SU-DHL-6 (cell line): Measurements from ENCODE around the gene CEP295NL.

Experiments used
- H2AFZ ChIP-seq: fragments of 200-600 bp; sonication (generic); 2 replicates; pipeline ENCODE4 v1.6.1; 2014; ENCODE audit warnings: low read depth, mild to moderate bottlenecking, moderate library complexity, mixed read lengths, antibody characterized with exemption, low read length; ENCODE audit not compliant: severe bottlenecking
- H3F3A ChIP-seq: fragments of 200-600 bp; shearing (Covaris generic); 2 replicates; pipeline ENCODE4 v1.6.0; 2016; ENCODE audit warnings: antibody characterized with exemption, mild to moderate bottlenecking; ENCODE audit not compliant: insufficient read depth
- H3K27ac ChIP-seq: fragments of 200-600 bp; sonication (generic); 2 replicates; pipeline ENCODE4 v1.5.1; 2016; ENCODE audit warnings: low read depth, mild to moderate bottlenecking, low read length, moderate library complexity, mixed read lengths
- H3K27me3 ChIP-seq: fragments of 200-600 bp; sonication (generic), shearing (Covaris generic); 2 replicates; pipeline ENCODE4 v1.6.0; 2014; ENCODE audit warnings: mild to moderate bottlenecking, low read length
- H3K36me3 ChIP-seq: fragments of 200-600 bp; sonication (generic); 2 replicates; pipeline ENCODE4 v1.6.1; 2014; ENCODE audit warnings: mild to moderate bottlenecking, low read length, mixed read lengths
- H3K4me2 ChIP-seq: fragments of 300-600, 200-600 bp; shearing (Covaris generic), sonication (generic); 2 replicates; pipeline ENCODE4 v1.6.0; 2014; ENCODE audit warnings: low read length, low read depth, mild to moderate bottlenecking; ENCODE audit not compliant: poor library complexity, severe bottlenecking
- H3K4me3 ChIP-seq: fragments of 200-600 bp; sonication (generic); 2 replicates; pipeline ENCODE4 v1.5.1; 2014; ENCODE audit warnings: antibody characterized with exemption, low read length, mild to moderate bottlenecking, mixed read lengths; ENCODE audit not compliant: insufficient read depth, poor library complexity, severe bottlenecking
- H3K79me2 ChIP-seq: fragments of 200-600 bp; sonication (generic); 2 replicates; pipeline ENCODE4 v1.6.1; 2014; ENCODE audit warnings: mild to moderate bottlenecking, low read length, moderate library complexity; ENCODE audit not compliant: insufficient read depth
- H3K9ac ChIP-seq: fragments of 200-600 bp; sonication (generic); 2 replicates; pipeline ENCODE4 v1.7.0; 2014; ENCODE audit warnings: mild to moderate bottlenecking, low read length
- H3K9me2 ChIP-seq: fragments of 200-600 bp; sonication (generic); replicated peaks from 2 replicates; pipeline ENCODE4 v1.6.1; 2014; ENCODE audit warnings: low read length; ENCODE audit not compliant: insufficient read depth
- H3K9me3 ChIP-seq: fragments of 200-600 bp; sonication (generic); 2 replicates; pipeline ENCODE4 v1.6.1; 2014; ENCODE audit warnings: low read length, mixed read lengths; ENCODE audit not compliant: insufficient read depth
- H4K20me1 ChIP-seq: fragments of 200-600 bp; sonication (generic); 2 replicates; pipeline ENCODE4 v1.6.1; 2014; ENCODE audit warnings: low read depth, mild to moderate bottlenecking, antibody characterized with exemption, low read length, moderate library complexity, mixed read lengths
- CTCF ChIP-seq: fragments of 200-600 bp; sonication (generic); IDR thresholded peaks from one replicate; pipeline ENCODE4 v1.5.1; 2017; ENCODE audit warnings: antibody characterized with exemption, mild to moderate bottlenecking, low read length, moderate library complexity; ENCODE audit not compliant: insufficient read depth, poor library complexity, severe bottlenecking
- EZH2phosphoT487 ChIP-seq: fragments of 200-600 bp; sonication (generic), shearing (Covaris generic); conservative IDR thresholded peaks from 2 replicates; pipeline ENCODE4 v1.6.1; 2018; ENCODE audit warnings: mild to moderate bottlenecking, antibody characterized with exemption, low read length, moderate library complexity, mixed read lengths

The CEP295NL gene

GRCh38 chr17:78924481-78925151, 21.6 kb upstream of the CEP295NL start:
- H3K4me3 ChIP-seq: no peak overlapping the region
- no peak for TF ChIP-seq EZH2phosphoT487
- TF ChIP-seq CTCF: no peak

GRCh38 chr17:78923660-78924453, 20.9 kb upstream of the CEP295NL start:
- H3F3A ChIP-seq: no peaks in the 10 kb centered on the region
- H4K20me1 ChIP-seq: no peaks in the 10 kb centered on the region
- no peaks in the 10 kb centered on the region for H3K9me3 ChIP-seq
- H3K4me2 ChIP-seq: no peak overlapping the region
- no peaks in the 10 kb centered on the region for H3K9me2 ChIP-seq
- no peak overlapping the region for H3K9ac ChIP-seq
- H3K36me3 ChIP-seq: no peaks in the 10 kb centered on the region
- TF ChIP-seq CTCF (no peak), EZH2phosphoT487 (no peak)
- H3K4me3 ChIP-seq: no peak overlapping the region
- no peaks in the 10 kb centered on the region for H3K79me2 ChIP-seq
- no peak overlapping the region for H3K27ac ChIP-seq
- no peaks in the 10 kb centered on the region for H3K27me3 ChIP-seq
- no peak overlapping the region for H2AFZ ChIP-seq

More at GRCh38 chr17:78924481-78925151, 21.6 kb upstream of the CEP295NL start:
- Histone ChIP-seq H3K36me3 (no peaks in the 10 kb centered on the region), H3K79me2 (no peaks in the 10 kb centered on the region), H3K27ac (no peak overlapping the region), H3K4me2 (no peak overlapping the region), H3K9ac (no peak overlapping the region), H3F3A (no peaks in the 10 kb centered on the region), H3K9me3 (no peaks in the 10 kb centered on the region), H2AFZ (no peak overlapping the region), H3K27me3 (no peaks in the 10 kb centered on the region), H3K9me2 (no peaks in the 10 kb centered on the region), H4K20me1 (no peaks in the 10 kb centered on the region)

GRCh38 chr17:78922816-78923498, 20.0 kb upstream of the CEP295NL start:
- H3K79me2 ChIP-seq: no peaks in the 10 kb centered on the region
- H3K4me3 ChIP-seq: no peak overlapping the region
- no peak overlapping the region for H3K27ac ChIP-seq
- H3K9me3 ChIP-seq: no peaks in the 10 kb centered on the region
- H3K36me3 ChIP-seq: no peaks in the 10 kb centered on the region
- H2AFZ ChIP-seq: no peak overlapping the region
- no peak overlapping the region for H3K4me2 ChIP-seq
- no peak overlapping the region for H3K9ac ChIP-seq
- no peak for TF ChIP-seq EZH2phosphoT487
- TF ChIP-seq CTCF: no peak
- no peaks in the 10 kb centered on the region for H3F3A ChIP-seq
- H3K27me3 ChIP-seq: no peaks in the 10 kb centered on the region
- H4K20me1 ChIP-seq: no peaks in the 10 kb centered on the region
- no peaks in the 10 kb centered on the region for H3K9me2 ChIP-seq
